Esophagus muscularis mucosa (tissue), 4 donors: ENCODE data around the gene TAS1R3. TPM values are rescaled to one million over a fixed set of nuclear protein-coding genes. Genes with fewer than 3 reads are reported as not detected.

Source experiments
- DNase-seq: peaks from one replicate; pipeline ENCODE4 v3.0.0-alpha.2; 2017; ENCODE audit errors: extremely low spot score
- H3K27ac ChIP-seq, 4 donors: fragments of 200-600 bp; sonication (generic); replicated peaks in 1 of 4; 1 replicate in 3 of 4; 2 replicates in 1 of 4; pipeline ENCODE4 v1.5.1; 2016 to 2019; ENCODE audit warnings: mild to moderate bottlenecking in 1 of 4
- H3K27me3 ChIP-seq, 4 donors: fragments of 200-600 bp; sonication (generic); one replicate each; pipeline versions ENCODE4 v1.5.1 to v1.6.0; 2016 to 2019
- H3K36me3 ChIP-seq, 4 donors: fragments of 200-600 bp; sonication (generic); one replicate each; pipeline ENCODE4 v1.5.1; 2016 to 2019
- H3K4me1 ChIP-seq, 4 donors: fragments of 200-600 bp; sonication (generic); one replicate each; pipeline ENCODE4 v1.5.1; 2016 to 2019
- H3K4me3 ChIP-seq, 4 donors: fragments of 200-600 bp; sonication (generic); 1 replicate in 2 of 4; 2 replicates in 2 of 4; pipeline ENCODE4 v1.5.1; 2016 to 2019; ENCODE audit warnings: mild to moderate bottlenecking in 4 of 4, moderate library complexity in 1 of 4
- H3K9me3 ChIP-seq, 4 donors: fragments of 200-600 bp; sonication (generic); 1 replicate in 3 of 4; 2 replicates in 1 of 4; pipeline ENCODE4 v1.5.1; 2016 to 2019
- EP300 ChIP-seq: sonication (generic); formaldehyde crosslinking; IDR thresholded peaks from one replicate; pipeline ENCODE4 v1.6.1; 2017; ENCODE audit warnings: antibody characterized with exemption
- POLR2A ChIP-seq: fragments of 450-650 bp; IDR thresholded peaks from one replicate; pipeline ENCODE4 v1.6.1; 2017; ENCODE audit warnings: antibody characterized with exemption, moderate library complexity, mild to moderate bottlenecking, low read depth
- POLR2AphosphoS5 ChIP-seq, 2 donors: sonication (generic); formaldehyde crosslinking; IDR thresholded peaks; one replicate each; pipeline ENCODE4 v1.6.1; 2017; ENCODE audit warnings: antibody characterized with exemption in 2 of 2
- WGBS: methylation state at CpG from one replicate; pipeline ENCODE4 v1.1.5; 2018; 5-methylcytosine and 5-hydroxymethylcytosine counted together
- intact Hi-C: fragments of 100-400 bp; cut with DNase I; formaldehyde crosslinking; loops from one replicate; pipeline ENCODE4 v1.15.1; 2023
- total RNA-seq, 4 donors: library from RNA; depleted of rRNA; stranded (reverse); fragments of >200 nt; gene quantifications; one replicate each; pipeline versions ENCODE4 v1.1.0 to v1.2.1, GENCODE V29; 2016
- TF ChIP-seq, protein P1 (sequence below), 3 experiments: fragments of 200-600 bp in 2 of 3; fragments of 450-650 bp in 1 of 3; sonication (generic) in 2 of 3; IDR thresholded peaks; one replicate each; pipeline ENCODE4 v1.5.1; 2017 to 2019; ENCODE audit warnings: antibody characterized with exemption in 3 of 3, mild to moderate bottlenecking in 2 of 3, moderate library complexity in 1 of 3

The TAS1R3 gene
- total RNA-seq, 4 donors from 2014 or later: 0.17 to 0.32 TPM; not detected in 2

DNA sequence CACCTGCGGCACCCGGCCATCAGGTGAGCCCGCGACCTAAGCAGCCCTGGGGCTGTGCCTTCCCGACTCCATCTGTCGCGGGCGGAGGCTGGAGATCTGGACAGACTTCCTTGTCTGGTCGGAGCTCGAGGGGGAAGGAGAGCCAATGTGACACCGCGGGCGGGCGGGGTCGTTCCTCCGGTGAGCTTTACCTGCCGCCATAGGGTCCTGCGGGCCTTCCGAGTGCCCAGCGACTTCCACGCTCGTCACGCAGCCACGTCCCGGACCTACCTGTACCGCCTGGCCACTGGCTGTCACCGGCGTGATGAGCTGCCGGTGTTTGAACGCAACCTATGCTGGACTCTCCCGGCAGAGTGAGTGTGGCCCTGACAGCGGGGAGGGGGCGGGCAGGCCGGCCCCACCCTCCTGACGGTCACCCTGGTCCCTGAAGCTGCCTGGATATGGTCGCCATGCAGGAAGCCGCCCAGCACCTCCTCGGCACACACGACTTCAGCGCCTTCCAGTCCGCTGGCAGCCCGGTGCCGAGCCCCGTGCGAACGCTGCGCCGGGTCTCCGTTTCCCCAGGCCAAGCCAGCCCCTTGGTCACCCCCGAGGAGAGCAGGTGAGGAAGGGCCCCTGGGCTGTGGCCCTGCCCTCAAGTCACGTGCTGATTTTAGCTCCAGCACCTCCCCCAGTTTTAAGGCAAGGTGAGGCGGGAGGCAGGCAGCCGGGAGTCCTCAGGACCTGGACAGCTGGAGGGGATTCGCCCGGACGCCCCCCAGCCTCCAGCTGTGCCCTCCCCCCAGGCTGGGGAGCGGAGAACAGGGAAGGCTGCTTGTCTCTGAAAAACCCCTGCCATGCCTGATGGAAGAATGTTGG is 21.6 kb upstream of the TAS1R3 start:
- peak overlapping the region; percentile 83 to 96 (median 94) for H3K27ac ChIP-seq
- no peak for DNase-seq
- peaks cover 39 to 51% (median 46%) of the 10 kb centered on the region in 4 donors for H3K4me1 ChIP-seq
- no peaks in the 10 kb centered on the region for H3K27me3 ChIP-seq
- TF ChIP-seq POLR2A: no peak
- no peak for TF ChIP-seq POLR2AphosphoS5 (IDR thresholded peaks at IDR 0.05)
- no peak for TF ChIP-seq EP300
- TF ChIP-seq, protein P1, sequence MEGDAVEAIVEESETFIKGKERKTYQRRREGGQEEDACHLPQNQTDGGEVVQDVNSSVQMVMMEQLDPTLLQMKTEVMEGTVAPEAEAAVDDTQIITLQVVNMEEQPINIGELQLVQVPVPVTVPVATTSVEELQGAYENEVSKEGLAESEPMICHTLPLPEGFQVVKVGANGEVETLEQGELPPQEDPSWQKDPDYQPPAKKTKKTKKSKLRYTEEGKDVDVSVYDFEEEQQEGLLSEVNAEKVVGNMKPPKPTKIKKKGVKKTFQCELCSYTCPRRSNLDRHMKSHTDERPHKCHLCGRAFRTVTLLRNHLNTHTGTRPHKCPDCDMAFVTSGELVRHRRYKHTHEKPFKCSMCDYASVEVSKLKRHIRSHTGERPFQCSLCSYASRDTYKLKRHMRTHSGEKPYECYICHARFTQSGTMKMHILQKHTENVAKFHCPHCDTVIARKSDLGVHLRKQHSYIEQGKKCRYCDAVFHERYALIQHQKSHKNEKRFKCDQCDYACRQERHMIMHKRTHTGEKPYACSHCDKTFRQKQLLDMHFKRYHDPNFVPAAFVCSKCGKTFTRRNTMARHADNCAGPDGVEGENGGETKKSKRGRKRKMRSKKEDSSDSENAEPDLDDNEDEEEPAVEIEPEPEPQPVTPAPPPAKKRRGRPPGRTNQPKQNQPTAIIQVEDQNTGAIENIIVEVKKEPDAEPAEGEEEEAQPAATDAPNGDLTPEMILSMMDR (IDR thresholded peaks at IDR 0.05): no peak
- peaks cover 36 to 49% (median 46%) of the 10 kb centered on the region in 4 donors for H3K36me3 ChIP-seq
- WGBS: 29% methylated on average over 12 of the region's 57 CpGs
- H3K4me3 ChIP-seq: peak overlapping the region; percentile 67 to 91 (median 81)
- no peaks in the 10 kb centered on the region for H3K9me3 ChIP-seq
- intact Hi-C loops: no loop called here

DNA sequence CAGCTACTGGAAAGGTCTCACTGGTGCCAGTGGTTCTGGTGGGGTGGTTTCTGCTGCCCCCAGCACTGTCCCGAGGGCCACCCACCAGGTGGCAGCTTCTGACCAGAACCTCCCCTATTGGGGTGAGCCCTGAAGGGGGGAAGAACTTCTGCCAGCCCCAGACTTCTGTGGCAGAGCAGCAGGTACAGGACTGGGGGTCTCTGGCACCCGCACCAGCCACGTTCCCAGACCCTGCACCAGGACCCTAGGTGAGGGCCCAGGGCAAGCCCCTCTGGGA is 21.0 kb upstream of the TAS1R3 start:
- 67% methylated on average over 1 of the region's 3 CpGs for WGBS
- peak overlapping the region; percentile 83 to 96 (median 94) for H3K27ac ChIP-seq
- intact Hi-C loops: no loop called here

DNA sequence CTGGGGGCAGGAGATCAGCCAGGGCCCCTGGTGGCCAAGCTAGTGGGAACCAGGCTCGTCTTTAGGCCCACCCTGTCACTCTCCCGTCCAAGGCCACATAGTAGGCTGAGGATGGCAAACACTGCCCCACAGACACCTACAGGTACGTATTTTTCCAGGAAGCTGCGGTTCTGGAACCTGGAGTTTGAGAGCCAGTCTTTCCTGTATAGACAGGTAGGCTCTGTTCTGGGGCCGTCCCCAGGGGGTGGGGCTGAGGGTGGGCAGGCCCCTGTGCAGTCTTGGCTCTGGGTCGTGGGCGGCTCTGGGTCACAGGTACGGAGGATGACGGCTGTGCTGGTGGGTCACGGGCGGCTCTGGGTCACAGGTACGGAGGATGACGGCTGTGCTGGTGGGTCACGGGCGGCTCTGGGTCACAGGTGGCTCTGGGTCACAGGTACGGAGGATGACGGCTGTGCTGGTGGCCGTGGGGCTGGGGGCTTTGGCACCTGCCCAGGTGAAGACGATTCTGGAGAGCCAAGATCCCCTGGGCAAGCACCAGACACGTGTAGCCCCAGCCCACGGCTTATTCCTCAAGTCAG is 20.5 kb upstream of the TAS1R3 start:
- Histone ChIP-seq H3K27ac (peak overlapping the region in 3 of 4 donors; percentile 83 to 96 (median 92)), H3K4me1 (peaks cover 28 to 49% (median 43%) of the 10 kb centered on the region in 4 donors), H3K27me3 (no peaks in the 10 kb centered on the region), H3K9me3 (no peaks in the 10 kb centered on the region), H3K4me3 (no peak overlapping the region), H3K36me3 (peaks cover 38 to 58% (median 55%) of the 10 kb centered on the region in 4 donors)
- DNase-seq: no peak
- intact Hi-C loops: no loop called here
- TF ChIP-seq EP300 (no peak), POLR2A (no peak), POLR2AphosphoS5 (IDR thresholded peaks at IDR 0.05) (no peak)
- TF ChIP-seq, protein P1 (IDR thresholded peaks at IDR 0.05): no peak
- 82% methylated on average over 16 of the region's 21 CpGs for WGBS

More for the DNA sequence above, 21.0 kb upstream of the TAS1R3 start:
- no peak for DNase-seq
- Histone ChIP-seq H3K36me3 (peaks cover 38 to 55% (median 52%) of the 10 kb centered on the region in 4 donors), H3K4me1 (peaks cover 33 to 49% (median 43%) of the 10 kb centered on the region in 4 donors), H3K4me3 (no peak overlapping the region), H3K27me3 (no peaks in the 10 kb centered on the region), H3K9me3 (no peaks in the 10 kb centered on the region)
- TF ChIP-seq EP300 (no peak), POLR2AphosphoS5 (IDR thresholded peaks at IDR 0.05) (no peak), POLR2A (no peak)
- TF ChIP-seq, protein P1 (IDR thresholded peaks at IDR 0.05): no peak

DNA sequence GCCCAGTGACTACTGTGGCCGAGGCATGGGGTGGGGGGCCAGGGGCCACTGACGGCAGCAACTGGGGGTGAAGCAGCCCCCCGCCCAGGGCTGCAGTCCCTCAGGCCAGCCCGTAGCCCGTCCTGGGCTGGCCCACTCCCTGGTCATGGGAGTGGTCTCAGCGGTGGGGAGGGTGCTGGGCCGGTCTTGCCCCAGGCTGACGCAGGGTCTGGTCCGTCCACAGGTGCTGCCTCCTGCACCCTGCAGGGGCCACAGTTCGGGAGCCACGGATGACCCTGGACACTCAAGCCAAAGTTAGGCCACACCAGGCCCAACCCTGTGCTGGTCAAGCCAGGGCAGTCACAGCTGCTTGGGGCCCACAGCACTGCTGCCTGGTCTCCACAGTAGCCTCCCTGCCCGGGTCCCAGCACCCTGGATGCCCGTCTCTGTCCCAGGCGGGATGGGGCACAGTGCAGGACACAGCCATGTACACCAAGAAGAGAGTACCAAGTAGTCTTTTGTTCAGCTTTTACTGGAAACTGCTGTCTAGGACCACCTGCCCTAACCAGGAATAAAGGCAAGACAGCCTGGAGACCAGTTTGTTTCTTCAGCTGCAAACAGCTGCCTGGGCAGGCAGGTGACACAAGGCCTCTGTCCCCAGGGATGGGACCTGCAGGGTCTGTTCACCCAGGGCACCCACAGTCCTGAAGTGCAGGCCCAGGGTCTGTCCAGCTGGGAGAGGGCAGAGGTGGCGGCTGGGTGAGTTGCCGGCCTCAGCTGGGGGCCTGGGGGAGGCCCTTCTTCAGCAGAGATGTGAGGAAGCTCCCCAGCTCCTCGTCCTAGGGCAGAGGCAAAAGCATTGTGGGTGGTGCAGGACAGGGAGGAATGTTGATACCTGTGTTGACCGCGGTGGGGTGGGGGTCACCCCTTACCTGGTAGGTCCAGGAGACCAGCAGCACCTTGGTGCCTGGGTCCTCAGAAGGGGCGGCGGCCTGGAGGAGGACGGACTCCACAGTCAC is 19.7 kb upstream of the TAS1R3 start:
- 85% methylated on average over 17 of the region's 22 CpGs for WGBS
- DNase-seq: no peak
- no peaks in the 10 kb centered on the region for H3K9me3 ChIP-seq
- no peak for TF ChIP-seq EP300
- no peak for TF ChIP-seq POLR2AphosphoS5 (IDR thresholded peaks at IDR 0.05)
- TF ChIP-seq POLR2A: no peak
- TF ChIP-seq, protein P1 (IDR thresholded peaks at IDR 0.05): no peak
- peaks cover 43 to 64% (median 59%) of the 10 kb centered on the region in 4 donors for H3K36me3 ChIP-seq
- no peak overlapping the region for H3K27ac ChIP-seq
- H3K4me3 ChIP-seq: no peak overlapping the region
- intact Hi-C loops: no loop called here
- peaks cover 20 to 49% (median 43%) of the 10 kb centered on the region in 4 donors for H3K4me1 ChIP-seq
- H3K27me3 ChIP-seq: no peaks in the 10 kb centered on the region
